DOHH2 (cell line): ENCODE results near the gene YTHDF1.

Experiments
- H3F3A ChIP-seq: fragments of 200-600 bp; sonication (generic), shearing (Covaris generic); 2 replicates; pipeline ENCODE4 v1.6.0; 2016; ENCODE audit warnings: antibody characterized with exemption, mild to moderate bottlenecking; ENCODE audit not compliant: control insufficient read depth, insufficient read depth
- H3K27ac ChIP-seq: fragments of 200-600 bp; sonication (generic); 2 replicates; pipeline ENCODE4 v1.5.1; 2014; ENCODE audit warnings: low read depth, mild to moderate bottlenecking, low read length, moderate library complexity
- H3K27me3 ChIP-seq: fragments of 200-600 bp; sonication (generic); 2 replicates; pipeline ENCODE4 v1.6.1; 2014; ENCODE audit warnings: mild to moderate bottlenecking, low read length, mixed read lengths; ENCODE audit not compliant: control insufficient read depth
- H3K36me3 ChIP-seq: fragments of 200-600 bp; sonication (generic); 2 replicates; pipeline ENCODE4 v1.6.1; 2014; ENCODE audit warnings: mild to moderate bottlenecking, low read length, moderate library complexity, mixed read lengths; ENCODE audit not compliant: control insufficient read depth
- H3K4me1 ChIP-seq: fragments of 200-600 bp; sonication (generic); 2 replicates; pipeline ENCODE4 v1.6.1; 2014; ENCODE audit warnings: mild to moderate bottlenecking, low read length, mixed read lengths; ENCODE audit not compliant: control insufficient read depth
- H3K4me2 ChIP-seq: fragments of 200-600 bp; sonication (generic); 2 replicates; pipeline ENCODE4 v1.6.0; 2014; ENCODE audit warnings: mild to moderate bottlenecking, low read length, moderate library complexity
- H3K4me3 ChIP-seq: fragments of 200-600 bp; sonication (generic); 2 replicates; pipeline ENCODE4 v1.5.1; 2014; ENCODE audit warnings: mild to moderate bottlenecking, low read length, mixed read lengths
- H3K79me2 ChIP-seq: fragments of 200-600 bp; sonication (generic); 2 replicates; pipeline ENCODE4 v1.6.1; 2014; ENCODE audit warnings: mild to moderate bottlenecking, low read length, mixed read lengths; ENCODE audit not compliant: control insufficient read depth
- H3K9me2 ChIP-seq: fragments of 200-600 bp; sonication (generic); replicated peaks from 2 replicates; pipeline ENCODE4 v1.6.1; 2014; ENCODE audit warnings: mild to moderate bottlenecking, low read length, mixed read lengths; ENCODE audit not compliant: control insufficient read depth
- H3K9me3 ChIP-seq: fragments of 200-600 bp; sonication (generic); 2 replicates; pipeline ENCODE4 v1.6.1; 2014; ENCODE audit warnings: antibody characterized with exemption, low read length, mixed read lengths; ENCODE audit not compliant: control insufficient read depth, insufficient read depth
- H4K20me1 ChIP-seq: fragments of 200-600 bp; sonication (generic); 2 replicates; pipeline ENCODE4 v1.6.0; 2014; ENCODE audit warnings: low read depth, mild to moderate bottlenecking, antibody characterized with exemption, low read length, moderate library complexity; ENCODE audit not compliant: control insufficient read depth, insufficient read depth
- CTCF ChIP-seq: fragments of 200-600 bp; sonication (generic); IDR thresholded peaks from one replicate; pipeline ENCODE4 v1.5.1; 2014; ENCODE audit warnings: antibody characterized with exemption, mild to moderate bottlenecking, low read depth, low read length; ENCODE audit not compliant: poor library complexity, severe bottlenecking
- EZH2phosphoT487 ChIP-seq: fragments of 200-600 bp; sonication (generic); IDR thresholded peaks from 2 replicates; pipeline ENCODE4 v1.6.1; 2017; ENCODE audit warnings: borderline replicate concordance, mild to moderate bottlenecking, antibody characterized with exemption, low read length, moderate library complexity, mixed read lengths

The YTHDF1 gene

DNA sequence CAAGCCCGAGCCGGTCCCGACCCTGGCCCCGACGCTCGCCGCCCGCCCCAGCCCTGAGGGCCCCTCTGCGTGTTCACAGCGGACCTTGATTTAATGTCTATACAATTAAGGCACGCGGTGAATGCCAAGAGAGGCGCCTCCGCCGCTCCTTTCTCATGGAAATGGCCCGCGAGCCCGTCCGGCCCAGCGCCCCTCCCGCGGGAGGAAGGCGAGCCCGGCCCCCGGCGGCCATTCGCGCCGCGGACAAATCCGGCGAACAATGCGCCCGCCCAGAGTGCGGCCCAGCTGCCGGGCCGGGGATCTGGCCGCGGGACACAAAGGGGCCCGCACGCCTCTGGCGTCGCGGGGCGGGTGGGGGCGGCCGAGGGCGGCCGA lies 37.5 kb downstream of the YTHDF1 start:
- TF ChIP-seq CTCF (no peak), EZH2phosphoT487 (no peak)
- Histone ChIP-seq H3K4me2 (no peak overlapping the region), H3K4me1 (peaks cover 9% of the 10 kb centered on the region; the same call in 1 of the 2 replicates)

DNA sequence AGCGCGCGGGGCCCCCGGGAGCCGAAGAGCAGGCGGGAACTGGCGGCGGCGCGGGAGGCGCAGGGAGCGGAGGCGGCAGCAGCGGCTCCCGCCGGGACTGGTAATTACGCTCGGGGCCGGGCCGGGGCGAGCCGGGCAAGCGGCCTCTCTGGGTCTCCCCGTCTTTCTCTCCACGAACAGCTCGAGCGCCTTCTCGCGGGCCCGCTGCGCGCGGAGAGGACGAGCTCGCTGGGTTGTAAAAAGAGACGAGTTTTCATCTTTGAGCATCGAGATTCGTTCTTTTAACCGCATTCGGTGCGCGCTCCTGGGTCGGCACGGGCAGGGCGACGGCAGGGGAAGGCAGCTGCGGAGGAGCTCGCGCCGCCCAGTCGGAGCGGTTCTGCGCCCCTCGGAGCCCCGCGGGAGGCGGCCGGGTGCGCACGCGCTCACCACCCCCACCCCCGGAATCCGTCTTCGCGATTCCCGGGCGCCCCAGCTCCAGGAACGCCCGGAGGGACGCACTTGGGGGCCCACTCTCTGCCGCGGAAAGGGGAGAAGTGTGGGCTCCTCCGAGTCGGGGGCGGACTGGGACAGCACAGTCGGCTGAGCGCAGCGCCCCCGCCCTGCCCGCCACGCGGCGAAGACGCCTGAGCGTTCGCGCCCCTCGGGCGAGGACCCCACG lies 38.0 kb downstream of the YTHDF1 start:
- no peak overlapping the region for H3K4me3 ChIP-seq
- H3K4me1 ChIP-seq = peaks cover 9% of the 10 kb centered on the region; the same call in 1 of the 2 replicates
- H3K4me2 ChIP-seq = no peak overlapping the region
- H3K79me2 ChIP-seq = no peaks in the 10 kb centered on the region
- H3K9me2 ChIP-seq = no peaks in the 10 kb centered on the region
- H3K9me3 ChIP-seq = no peaks in the 10 kb centered on the region
- no peaks in the 10 kb centered on the region for H3K36me3 ChIP-seq
- TF ChIP-seq EZH2phosphoT487 (no peak), CTCF (no peak)
- H3K27me3 ChIP-seq = peaks cover 45% of the 10 kb centered on the region
- no peaks in the 10 kb centered on the region for H4K20me1 ChIP-seq
- H3K27ac ChIP-seq = no peak overlapping the region
- no peaks in the 10 kb centered on the region for H3F3A ChIP-seq

More for the DNA sequence above, 37.5 kb downstream of the YTHDF1 start:
- Histone ChIP-seq H3K4me3 (no peak overlapping the region), H3K9me3 (no peaks in the 10 kb centered on the region), H3K27ac (no peak overlapping the region), H3F3A (no peaks in the 10 kb centered on the region), H3K27me3 (peaks cover 45% of the 10 kb centered on the region), H4K20me1 (no peaks in the 10 kb centered on the region), H3K9me2 (no peaks in the 10 kb centered on the region), H3K79me2 (no peaks in the 10 kb centered on the region), H3K36me3 (no peaks in the 10 kb centered on the region)

- no peak for TF ChIP-seq CTCF
- no peak for TF ChIP-seq EZH2phosphoT487
- Histone ChIP-seq H3K27me3 (peaks cover 45% of the 10 kb centered on the region), H3K79me2 (no peaks in the 10 kb centered on the region), H3K4me2 (no peak overlapping the region), H3K9me2 (no peaks in the 10 kb centered on the region), H3K27ac (no peak overlapping the region), H4K20me1 (no peaks in the 10 kb centered on the region), H3K36me3 (no peaks in the 10 kb centered on the region), H3K4me1 (peaks cover 9% of the 10 kb centered on the region; the same call in 1 of the 2 replicates), H3K9me3 (no peaks in the 10 kb centered on the region), H3K4me3 (no peak overlapping the region), H3F3A (no peaks in the 10 kb centered on the region)
Measured at GRCh38 chr20:63177134-63177784, 38.7 kb downstream of the YTHDF1 start.
